ENCODE results near the gene NR5A1.

- TF ChIP-seq CTCF (IDR thresholded peaks at IDR 0.05) (no peak), POLR2A (IDR thresholded peaks at IDR 0.05) (no peak)
These were observed 10.9 kb upstream of the NR5A1 start for GRCh38 chr9:124518116-124518515.
